Activated CD4-positive, alpha-beta T cell treated with anti-CD3 and anti-CD28 coated beads for 48 hours (primary cell): Measurements from ENCODE around the gene GMDS.

Experiments
- DNase-seq: peaks from one replicate; pipeline ENCODE4 v3.0.0-alpha.2; 2020

Gene GMDS

GRCh38 chr6:2245103-2245876 is at the start of gene GMDS:
Gene GMDS (minus strand): TSS chr6:2245605.
- DNase-seq = peak; percentile 82

- DNase-seq = no peak
Observed at GRCh38 chr6:2285510-2285909, 40.1 kb upstream of the GMDS start.

GRCh38 chr6:2275892-2276242 is 30.5 kb upstream of the GMDS start:
- DNase-seq = no peak

- no peak for DNase-seq
Observed at GRCh38 chr6:2274981-2275891, 29.8 kb upstream of the GMDS start.

- no peak for DNase-seq
Observed at GRCh38 chr6:2272696-2273095, 27.3 kb upstream of the GMDS start.

GRCh38 chr6:2270054-2270453 is 24.6 kb upstream of the GMDS start:
- DNase-seq = no peak

- DNase-seq = no peak
Observed at GRCh38 chr6:2266841-2267240, 21.4 kb upstream of the GMDS start.

GRCh38 chr6:2266031-2266795 is 20.8 kb upstream of the GMDS start:
- DNase-seq = no peak

- DNase-seq = no peak
Observed at GRCh38 chr6:2264932-2265331, 19.5 kb upstream of the GMDS start.

- DNase-seq = no peak
Observed at GRCh38 chr6:2263896-2264295, 18.5 kb upstream of the GMDS start.

GRCh38 chr6:2259574-2259973 is 14.2 kb upstream of the GMDS start:
- DNase-seq = no peak

GRCh38 chr6:2259002-2259494 is 13.6 kb upstream of the GMDS start:
- no peak for DNase-seq

- DNase-seq = no peak
Observed at GRCh38 chr6:2258112-2258511, 12.7 kb upstream of the GMDS start.

GRCh38 chr6:2257363-2257762 is 12.0 kb upstream of the GMDS start:
- DNase-seq = no peak

- no peak for DNase-seq
Observed at GRCh38 chr6:2254747-2255146, 9.3 kb upstream of the GMDS start.

- DNase-seq = no peak
Observed at GRCh38 chr6:2249126-2249525, 3.7 kb upstream of the GMDS start.

- DNase-seq = no peak
Observed at GRCh38 chr6:2247664-2248063, 2.3 kb upstream of the GMDS start.

GRCh38 chr6:2245877-2246863 is 765 bp upstream of the GMDS start:
- peak; percentile 56 for DNase-seq

GRCh38 chr6:2244261-2245102 is 923 bp downstream of the GMDS start:
- DNase-seq = no peak

- no peak for DNase-seq
Observed at GRCh38 chr6:2242311-2242710, 3.1 kb downstream of the GMDS start.

GRCh38 chr6:2240961-2241360 is 4.4 kb downstream of the GMDS start:
- DNase-seq = no peak
